Measurements from ENCODE around the gene PEF1. TPM values are rescaled to one million over a fixed set of nuclear protein-coding genes. Genes with fewer than 3 reads are reported as not detected.

Gene PEF1
- total RNA-seq, 2 donors from 2014 or later = 51.4 to 59.1 TPM

GRCh38 chr1:31583995-31584868 lies 60.4 kb downstream of the PEF1 start:
- Histone ChIP-seq H3K27ac (ENCODE audit: low read depth, low read length) (no peak overlapping the region), H3K36me3 (ENCODE audit: control insufficient read depth, insufficient read depth, low read length) (no peaks in the 10 kb centered on the region), H3K4me3 (ENCODE audit: low read length) (no peak overlapping the region), H3K9ac (ENCODE audit: extremely low read depth, low read length, poor library complexity, severe bottlenecking) (no peak overlapping the region), H3K9me3 (ENCODE audit: control insufficient read depth, low read length) (no peaks in the 10 kb centered on the region), H3K4me1 (ENCODE audit: control insufficient read depth, insufficient read depth, low read length) (no peaks in the 10 kb centered on the region), H3K27me3 (ENCODE audit: control insufficient read depth, insufficient read depth, low read length, poor library complexity, severe bottlenecking) (peaks cover 12% of the 10 kb centered on the region)
- Mint-ChIP-seq H3K4me1 (peaks cover 13% of the 10 kb centered on the region), H3K4me3 (no peak overlapping the region), H3K36me3 (ENCODE audit: low read depth) (no peaks in the 10 kb centered on the region), H3K27me3 (ENCODE audit: insufficient read depth) (peaks cover 11% of the 10 kb centered on the region), H3K9me3 (no peaks in the 10 kb centered on the region), H3K27ac (no peak overlapping the region)
- peak; percentile 38 for DNase-seq
- WGBS, 2 experiments (ENCODE audit: insufficient coverage in 1 of 2, insufficient read length in 1 of 2) = 90 to 93% methylated on average over 10 to 13 of the region's 13 CpGs
- no peak for TF ChIP-seq CTCF (conservative IDR thresholded peaks at IDR 0.05)

- Histone ChIP-seq H3K27ac (ENCODE audit: low read depth, low read length) (no peak overlapping the region), H3K36me3 (ENCODE audit: control insufficient read depth, insufficient read depth, low read length) (no peaks in the 10 kb centered on the region), H3K4me1 (ENCODE audit: control insufficient read depth, insufficient read depth, low read length) (no peaks in the 10 kb centered on the region), H3K9me3 (ENCODE audit: control insufficient read depth, low read length) (no peaks in the 10 kb centered on the region), H3K9ac (ENCODE audit: extremely low read depth, low read length, poor library complexity, severe bottlenecking) (no peak overlapping the region), H3K4me3 (ENCODE audit: low read length) (no peak overlapping the region), H3K27me3 (ENCODE audit: control insufficient read depth, insufficient read depth, low read length, poor library complexity, severe bottlenecking) (peaks cover 4% of the 10 kb centered on the region)
- WGBS, 2 experiments (ENCODE audit: insufficient coverage in 1 of 2, insufficient read length in 1 of 2) = 91 to 92% methylated on average over 14 to 16 of the region's 16 CpGs
- Mint-ChIP-seq H3K4me1 (peaks cover 11% of the 10 kb centered on the region), H3K27ac (no peak overlapping the region), H3K4me3 (no peak overlapping the region), H3K27me3 (ENCODE audit: insufficient read depth) (peaks cover 9% of the 10 kb centered on the region), H3K36me3 (ENCODE audit: low read depth) (no peaks in the 10 kb centered on the region), H3K9me3 (no peaks in the 10 kb centered on the region)
- TF ChIP-seq CTCF (conservative IDR thresholded peaks at IDR 0.05) = no peak
- DNase-seq = no peak
Observed at GRCh38 chr1:31583082-31583994, 61.3 kb downstream of the PEF1 start.

Data from endodermal cell (in vitro differentiated cells).